ENCODE measurements around the gene ECSIT. TPM values are rescaled to one million over a fixed set of nuclear protein-coding genes. Genes with fewer than 3 reads are reported as not detected.
"Not testable (repeated sequence)": the region's sequence is repeated elsewhere in the genome, so short reads cannot be mapped to it uniquely, and the experiment has no call there.

ECSIT gene
- total RNA-seq, 2 experiments from 2014 or later, result 42.6 to 46.0 TPM

DNA sequence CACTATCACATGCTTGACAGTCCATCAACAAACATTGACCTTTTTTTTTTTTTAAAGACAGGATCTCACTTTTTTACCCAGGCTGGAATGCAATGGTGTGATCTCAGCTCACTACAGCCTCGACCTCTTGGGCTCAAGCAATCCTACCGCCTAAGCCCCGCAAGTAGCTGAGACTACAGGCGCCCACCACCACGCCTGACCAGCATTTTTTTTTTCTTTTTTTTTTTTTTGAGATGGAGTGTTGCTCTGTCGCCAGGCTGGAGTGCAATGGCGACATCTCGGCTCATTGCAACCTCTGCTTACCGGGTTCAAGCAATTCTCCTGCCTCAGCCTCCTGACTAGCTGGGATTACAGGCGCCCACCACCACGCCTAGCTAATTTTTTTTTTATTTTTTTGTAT is 70.0 kb downstream of the ECSIT start:
- H3K27ac Mint-ChIP-seq; H3K36me3 Mint-ChIP-seq (ENCODE audit: low read depth); H3K9me3 Mint-ChIP-seq; H3K4me1 Mint-ChIP-seq (ENCODE audit: low read depth); H3K4me3 Mint-ChIP-seq; intact Hi-C loops (cut with micrococcal nuclease); H3K27me3 Mint-ChIP-seq (ENCODE audit: low read depth); DNase-seq: not testable (repeated sequence)
- CTCF ChIA-PET, result interaction anchor here (0.6 kb wide), 3 partner anchors 15 to 310 kb away, joined by 3 to 4 read pairs (median 3); partner anchors contain the start of gene PRKCSH

DNA sequence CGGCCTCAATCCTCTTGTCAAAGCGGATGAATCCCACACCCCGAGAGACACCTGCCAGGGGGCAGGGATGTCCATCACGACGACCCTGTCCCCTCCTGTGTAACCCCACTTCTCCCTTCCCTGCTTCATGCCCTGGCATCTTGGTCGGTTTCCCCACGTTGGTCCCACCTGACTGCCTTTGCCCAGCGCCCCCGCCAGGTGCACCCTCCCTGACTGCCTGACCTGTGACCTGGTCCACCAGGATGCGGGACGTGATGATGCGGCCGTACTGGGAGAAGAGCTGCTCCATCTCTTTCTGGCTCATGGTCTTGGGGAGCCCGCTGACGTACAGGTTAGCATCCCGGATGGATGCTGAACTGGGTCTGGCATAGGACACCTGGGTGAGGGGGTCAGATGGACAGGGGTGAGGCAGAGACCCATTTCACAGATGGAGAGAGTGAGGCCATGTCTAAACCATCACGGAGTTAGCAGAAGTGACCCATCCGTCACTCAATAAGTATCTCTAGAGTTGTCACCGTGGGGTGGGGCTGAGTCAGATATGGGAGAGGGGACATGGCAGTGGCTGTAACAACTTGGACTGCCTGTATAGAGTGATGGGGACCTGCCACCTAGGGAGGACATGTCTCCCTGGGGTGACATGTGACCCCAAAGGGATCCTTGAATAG is 70.6 kb downstream of the ECSIT start:
- Mint-ChIP-seq H3K36me3 (ENCODE audit: low read depth) (no peaks in the 10 kb centered on the region), H3K4me3 (no peak overlapping the region), H3K4me1 (ENCODE audit: low read depth) (no peaks in the 10 kb centered on the region), H3K27ac (no peak overlapping the region), H3K9me3 (no peaks in the 10 kb centered on the region), H3K27me3 (ENCODE audit: low read depth) (peaks cover 3% of the 10 kb centered on the region)
- intact Hi-C loops (cut with micrococcal nuclease), result no loop called here
- CTCF ChIA-PET, result interaction anchor here (0.6 to 1.2 kb wide), 4 partner anchors 23 to 462 kb away, joined by 3 to 7 read pairs (median 3); partner anchors contain the start of gene PRKCSH
- DNase-seq, result no peak

DNA sequence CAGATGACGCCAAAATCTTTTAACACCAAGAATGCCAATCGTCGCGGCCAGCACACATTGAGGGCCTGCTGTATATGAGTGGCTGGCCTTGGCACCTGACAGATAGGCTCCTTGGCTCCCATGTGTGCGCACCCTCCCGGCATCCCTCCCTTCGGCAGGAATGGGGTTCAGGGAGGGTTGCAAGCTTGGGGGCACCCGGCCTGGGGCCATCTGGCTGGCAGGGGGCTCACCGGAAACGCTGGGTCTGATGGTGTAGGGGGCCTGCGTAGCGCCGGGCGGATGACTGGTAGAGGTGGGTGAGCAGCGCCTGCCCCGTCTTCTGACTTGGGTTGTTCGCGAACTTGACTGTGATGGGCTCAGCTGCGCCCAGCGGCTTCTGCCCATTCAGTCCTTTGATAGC is 71.1 kb downstream of the ECSIT start:
- Mint-ChIP-seq H3K27ac (no peak overlapping the region), H3K36me3 (ENCODE audit: low read depth) (no peaks in the 10 kb centered on the region), H3K27me3 (ENCODE audit: low read depth) (peaks cover 3% of the 10 kb centered on the region), H3K4me3 (no peak overlapping the region), H3K9me3 (no peaks in the 10 kb centered on the region), H3K4me1 (ENCODE audit: low read depth) (no peaks in the 10 kb centered on the region)
- DNase-seq, result no peak
- CTCF ChIA-PET, result interaction anchor here (0.6 to 1.2 kb wide), 2 partner anchors 25 to 463 kb away, joined by 3 to 7 read pairs; no protein-coding TSS in a partner anchor
- intact Hi-C loops (cut with micrococcal nuclease), result no loop called here

DNA sequence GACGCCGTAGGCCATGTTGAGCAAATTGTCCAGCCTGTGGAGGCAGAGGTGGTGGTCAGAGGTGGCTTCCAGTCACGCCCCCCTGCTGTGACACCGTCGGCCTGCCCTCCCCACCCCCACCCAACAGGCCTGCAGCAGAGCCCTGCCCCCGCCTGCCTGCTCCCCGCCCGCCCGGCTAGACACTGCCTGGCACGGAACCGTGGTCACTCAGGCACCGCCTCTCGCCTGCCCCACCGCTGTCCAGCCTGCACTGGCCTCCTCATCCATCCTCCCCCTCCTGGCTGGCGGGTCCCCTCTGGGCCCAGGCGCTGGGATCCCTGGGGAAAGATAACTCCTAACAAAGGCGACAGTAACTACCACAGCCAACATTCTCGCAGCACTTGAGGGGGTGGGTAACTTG is 71.8 kb downstream of the ECSIT start:
- no peaks in the 10 kb centered on the region for H3K9me3 Mint-ChIP-seq
- intact Hi-C loops (cut with micrococcal nuclease), result no loop called here
- no peaks in the 10 kb centered on the region for H3K4me1 Mint-ChIP-seq (ENCODE audit: low read depth)
- no peaks in the 10 kb centered on the region for H3K36me3 Mint-ChIP-seq (ENCODE audit: low read depth)
- H3K4me3 Mint-ChIP-seq, result no peak overlapping the region
- H3K27ac Mint-ChIP-seq, result no peak overlapping the region
- CTCF ChIA-PET, result interaction anchor here (1.2 kb wide), 1 partner anchor 26 kb away, joined by 7 read pairs; no protein-coding TSS in a partner anchor
- peaks cover 3% of the 10 kb centered on the region for H3K27me3 Mint-ChIP-seq (ENCODE audit: low read depth)
- no peak for DNase-seq

DNA sequence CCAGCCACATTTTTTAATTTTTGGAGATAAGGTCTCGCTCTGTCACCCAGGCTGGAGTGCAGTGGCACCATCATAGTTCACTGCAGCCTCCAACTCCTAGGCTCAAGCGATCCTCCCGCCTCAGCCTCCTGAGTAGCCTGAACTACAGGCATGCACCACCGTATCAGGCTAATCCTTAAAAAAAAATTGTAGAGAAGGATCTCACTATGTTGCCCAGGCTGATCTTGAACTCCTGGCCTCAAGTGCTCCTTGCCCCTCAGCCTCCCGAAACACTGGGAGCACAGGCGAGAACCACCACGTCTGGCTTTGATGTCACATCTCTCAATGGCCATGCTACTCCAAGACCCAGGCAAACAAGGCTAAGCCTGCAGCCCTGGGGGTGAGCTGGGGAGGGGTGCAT is 72.3 kb downstream of the ECSIT start:
- no peak overlapping the region for H3K4me3 Mint-ChIP-seq
- H3K4me1 Mint-ChIP-seq (ENCODE audit: low read depth), result no peaks in the 10 kb centered on the region
- peaks cover 3% of the 10 kb centered on the region for H3K27me3 Mint-ChIP-seq (ENCODE audit: low read depth)
- H3K27ac Mint-ChIP-seq, result no peak overlapping the region
- H3K36me3 Mint-ChIP-seq (ENCODE audit: low read depth), result no peaks in the 10 kb centered on the region
- H3K9me3 Mint-ChIP-seq, result no peaks in the 10 kb centered on the region
- no peak for DNase-seq
- intact Hi-C loops (cut with micrococcal nuclease), result no loop called here
- CTCF ChIA-PET, result no interaction called here

Small RNA genes within 50 kb of the gene (microRNA-seq; reads per million reads assigned to microRNA genes)
- gene MIR7974 (ENCODE audit: borderline microRNAs expressed, borderline replicate concordance), result 5.5 reads per million, percentile 3 among the genes with 10 or more reads in this experiment

Other genes starting within 250 kb of the ECSIT start
- gene TSPAN16, start 233.0 kb downstream of the ECSIT start, total RNA-seq, result not detected
- 10 to 100 TPM in 1 of 2 experiments, 1 to 10 TPM in 1; 9.8 to 10.7 TPM for gene RAB3D, start 189.5 kb downstream of the ECSIT start, total RNA-seq
- 10 to 100 TPM; 21.4 to 24.2 TPM for gene TMEM205, start 182.9 kb downstream of the ECSIT start, total RNA-seq
- 10 to 100 TPM; 15.2 to 16.5 TPM for gene CCDC159, start 182.6 kb downstream of the ECSIT start, total RNA-seq
- gene PLPPR2, start 173.7 kb downstream of the ECSIT start, total RNA-seq, result 1 to 10 TPM; 2.6 to 2.8 TPM
- 1 to 10 TPM; 1.1 to 2.1 TPM for gene SWSAP1, start 154.5 kb downstream of the ECSIT start, total RNA-seq
- 1 to 10 TPM; 3.9 to 4.3 TPM for gene EPOR, start 144.8 kb downstream of the ECSIT start, total RNA-seq
- not detected for gene RGL3, start 109.8 kb downstream of the ECSIT start, total RNA-seq
- under 1 TPM; 0.15 to 0.19 TPM for gene ODAD3, start 94.0 kb downstream of the ECSIT start, total RNA-seq
- gene PRKCSH, start 93.5 kb downstream of the ECSIT start, total RNA-seq, result 100 to 1,000 TPM; 234 to 237 TPM
- gene ELAVL3, start 48.1 kb downstream of the ECSIT start, total RNA-seq, result not detected
- 1 to 10 TPM; 6.8 to 7.3 TPM for gene ZNF653, start 23.3 kb downstream of the ECSIT start, total RNA-seq
- not detected for gene CNN1, start 9.7 kb upstream of the ECSIT start, total RNA-seq
- gene ELOF1, start 30.1 kb upstream of the ECSIT start, total RNA-seq, result 10 to 100 TPM; 33.0 to 33.4 TPM
- gene ACP5, start 48.5 kb upstream of the ECSIT start, total RNA-seq, result 1 to 10 TPM; 8.3 to 8.8 TPM
- 1 to 10 TPM; 4.3 to 5.0 TPM for gene ZNF627, start 68.3 kb upstream of the ECSIT start, total RNA-seq
- gene ZNF823, start 209.8 kb upstream of the ECSIT start, total RNA-seq, result 1 to 10 TPM; 4.1 to 4.2 TPM
- gene ZNF441, start 237.9 kb upstream of the ECSIT start, total RNA-seq, result 1 to 10 TPM; 4.0 TPM